ENCODE results near the gene CAB39L. TPM values are rescaled to one million over a fixed set of nuclear protein-coding genes. Genes with fewer than 3 reads are reported as not detected.

The CAB39L gene
- total RNA-seq, 2 donors from 2014 or later = 5.1 to 13.8 TPM

- Mint-ChIP-seq H3K9me3 (no peaks in the 10 kb centered on the region), H3K27me3 (no peaks in the 10 kb centered on the region), H3K36me3 (ENCODE audit: low read depth) (peaks cover 6% of the 10 kb centered on the region), H3K27ac (no peak overlapping the region), H3K4me3 (no peak overlapping the region), H3K4me1 (no peaks in the 10 kb centered on the region)
- no peak for ATAC-seq (replicated peaks)
These were observed 19.8 kb downstream of the CAB39L start for GRCh38 chr13:49424011-49424560.

- no peaks in the 10 kb centered on the region for H3K9me3 Mint-ChIP-seq
- peak; percentile 63 for ATAC-seq (replicated peaks)
These were observed 22.5 kb downstream of the CAB39L start for GRCh38 chr13:49421391-49421790.

GRCh38 chr13:49419276-49419675, 24.6 kb downstream of the CAB39L start:
- H3K36me3 Mint-ChIP-seq (ENCODE audit: low read depth) = no peaks in the 10 kb centered on the region
- H3K4me1 Mint-ChIP-seq = no peaks in the 10 kb centered on the region
- no peaks in the 10 kb centered on the region for H3K9me3 Mint-ChIP-seq
- no peak overlapping the region for H3K27ac Mint-ChIP-seq
- H3K4me3 Mint-ChIP-seq = no peak overlapping the region
- ATAC-seq (replicated peaks) = no peak
- peaks cover 3% of the 10 kb centered on the region for H3K27me3 Mint-ChIP-seq

More at GRCh38 chr13:49421391-49421790, 22.5 kb downstream of the CAB39L start:
- Mint-ChIP-seq H3K4me3 (no peak overlapping the region), H3K27ac (no peak overlapping the region), H3K36me3 (ENCODE audit: low read depth) (no peaks in the 10 kb centered on the region), H3K4me1 (no peaks in the 10 kb centered on the region), H3K27me3 (peaks cover 3% of the 10 kb centered on the region)

- ATAC-seq (replicated peaks) = no peak
- Mint-ChIP-seq H3K36me3 (ENCODE audit: low read depth) (no peaks in the 10 kb centered on the region), H3K4me3 (no peak overlapping the region), H3K27ac (no peak overlapping the region), H3K9me3 (no peaks in the 10 kb centered on the region), H3K4me1 (no peaks in the 10 kb centered on the region), H3K27me3 (peaks cover 3% of the 10 kb centered on the region)
These were observed 25.7 kb downstream of the CAB39L start for GRCh38 chr13:49418206-49418605.

- no peaks in the 10 kb centered on the region for H3K36me3 Mint-ChIP-seq (ENCODE audit: low read depth)
- H3K27ac Mint-ChIP-seq = no peak overlapping the region
- H3K4me1 Mint-ChIP-seq = no peaks in the 10 kb centered on the region
- ATAC-seq (replicated peaks) = no peak
- no peak overlapping the region for H3K4me3 Mint-ChIP-seq
- H3K9me3 Mint-ChIP-seq = no peaks in the 10 kb centered on the region
- peaks cover 3% of the 10 kb centered on the region for H3K27me3 Mint-ChIP-seq
These were observed 26.7 kb downstream of the CAB39L start for GRCh38 chr13:49417161-49417560.

- Mint-ChIP-seq H3K4me3 (no peak overlapping the region), H3K27ac (no peak overlapping the region), H3K27me3 (no peaks in the 10 kb centered on the region), H3K4me1 (no peaks in the 10 kb centered on the region), H3K36me3 (ENCODE audit: low read depth) (no peaks in the 10 kb centered on the region), H3K9me3 (no peaks in the 10 kb centered on the region)
- no peak for ATAC-seq (replicated peaks)
These were observed 31.1 kb downstream of the CAB39L start for GRCh38 chr13:49412749-49413148.

- Mint-ChIP-seq H3K36me3 (ENCODE audit: low read depth) (no peaks in the 10 kb centered on the region), H3K27ac (no peak overlapping the region), H3K4me3 (no peak overlapping the region), H3K4me1 (no peaks in the 10 kb centered on the region), H3K9me3 (no peaks in the 10 kb centered on the region), H3K27me3 (no peaks in the 10 kb centered on the region)
- no peak for ATAC-seq (replicated peaks)
These were observed 32.5 kb downstream of the CAB39L start for GRCh38 chr13:49411353-49411752.

- no peak for ATAC-seq (replicated peaks)
- Mint-ChIP-seq H3K4me3 (no peak overlapping the region), H3K27me3 (no peaks in the 10 kb centered on the region), H3K4me1 (no peaks in the 10 kb centered on the region), H3K36me3 (ENCODE audit: low read depth) (peaks cover under 1% of the 10 kb centered on the region), H3K27ac (no peak overlapping the region), H3K9me3 (peaks cover 5% of the 10 kb centered on the region)
These were observed 33.4 kb downstream of the CAB39L start for GRCh38 chr13:49410477-49410876.

GRCh38 chr13:49410006-49410405, 33.9 kb downstream of the CAB39L start:
- no peaks in the 10 kb centered on the region for H3K4me1 Mint-ChIP-seq

GRCh38 chr13:49409008-49409407, 34.9 kb downstream of the CAB39L start:
- Mint-ChIP-seq H3K4me3 (no peak overlapping the region), H3K9me3 (peaks cover 13% of the 10 kb centered on the region), H3K36me3 (ENCODE audit: low read depth) (peaks cover 15% of the 10 kb centered on the region), H3K27me3 (no peaks in the 10 kb centered on the region), H3K27ac (no peak overlapping the region), H3K4me1 (no peaks in the 10 kb centered on the region)
- no peak for ATAC-seq (replicated peaks)

More at GRCh38 chr13:49410006-49410405, 33.9 kb downstream of the CAB39L start:
- no peak for ATAC-seq (replicated peaks)
- Mint-ChIP-seq H3K4me3 (no peak overlapping the region), H3K9me3 (peaks cover 8% of the 10 kb centered on the region), H3K27ac (no peak overlapping the region), H3K27me3 (no peaks in the 10 kb centered on the region), H3K36me3 (ENCODE audit: low read depth) (peaks cover 5% of the 10 kb centered on the region)

GRCh38 chr13:49407936-49408335, 35.9 kb downstream of the CAB39L start:
- H3K4me1 Mint-ChIP-seq = no peaks in the 10 kb centered on the region
- H3K36me3 Mint-ChIP-seq (ENCODE audit: low read depth) = peaks cover 21% of the 10 kb centered on the region
- H3K9me3 Mint-ChIP-seq = peaks cover 13% of the 10 kb centered on the region
- no peaks in the 10 kb centered on the region for H3K27me3 Mint-ChIP-seq
- no peak overlapping the region for H3K4me3 Mint-ChIP-seq
- no peak overlapping the region for H3K27ac Mint-ChIP-seq
- ATAC-seq (replicated peaks) = no peak

- Mint-ChIP-seq H3K4me3 (no peak overlapping the region), H3K36me3 (ENCODE audit: low read depth) (peaks cover 21% of the 10 kb centered on the region), H3K27ac (no peak overlapping the region), H3K4me1 (no peaks in the 10 kb centered on the region), H3K27me3 (no peaks in the 10 kb centered on the region), H3K9me3 (peaks cover 13% of the 10 kb centered on the region)
- ATAC-seq (replicated peaks) = no peak
These were observed 36.8 kb downstream of the CAB39L start for GRCh38 chr13:49407068-49407467.

GRCh38 chr13:49404703-49405020, 39.2 kb downstream of the CAB39L start:
- ATAC-seq (replicated peaks) = no peak
- Mint-ChIP-seq H3K27me3 (no peaks in the 10 kb centered on the region), H3K36me3 (ENCODE audit: low read depth) (peaks cover 21% of the 10 kb centered on the region), H3K9me3 (peaks cover 13% of the 10 kb centered on the region), H3K4me1 (no peaks in the 10 kb centered on the region), H3K4me3 (no peak overlapping the region), H3K27ac (no peak overlapping the region)

- H3K4me1 Mint-ChIP-seq = no peaks in the 10 kb centered on the region
- peaks cover 13% of the 10 kb centered on the region for H3K9me3 Mint-ChIP-seq
- no peak for ATAC-seq (replicated peaks)
- H3K27me3 Mint-ChIP-seq = no peaks in the 10 kb centered on the region
- H3K4me3 Mint-ChIP-seq = no peak overlapping the region
- H3K27ac Mint-ChIP-seq = no peak overlapping the region
- H3K36me3 Mint-ChIP-seq (ENCODE audit: low read depth) = peaks cover 21% of the 10 kb centered on the region
These were observed 39.7 kb downstream of the CAB39L start for GRCh38 chr13:49403996-49404702.

GRCh38 chr13:49400755-49401659, 42.9 kb downstream of the CAB39L start:
- Mint-ChIP-seq H3K4me1 (no peaks in the 10 kb centered on the region), H3K27me3 (no peaks in the 10 kb centered on the region), H3K27ac (no peak overlapping the region), H3K9me3 (peaks cover 13% of the 10 kb centered on the region), H3K4me3 (no peak overlapping the region), H3K36me3 (ENCODE audit: low read depth) (peaks cover 21% of the 10 kb centered on the region)
- ATAC-seq (replicated peaks) = no peak
